IPS DF 19.7 (cell line): ENCODE data around the gene SLC4A4.

Experiments
- DNase-seq: peaks from one replicate; pipeline ENCODE4 v3.0.0-alpha.2; 2013; ENCODE audit warnings: low read depth, low spot score

SLC4A4 gene

DNA sequence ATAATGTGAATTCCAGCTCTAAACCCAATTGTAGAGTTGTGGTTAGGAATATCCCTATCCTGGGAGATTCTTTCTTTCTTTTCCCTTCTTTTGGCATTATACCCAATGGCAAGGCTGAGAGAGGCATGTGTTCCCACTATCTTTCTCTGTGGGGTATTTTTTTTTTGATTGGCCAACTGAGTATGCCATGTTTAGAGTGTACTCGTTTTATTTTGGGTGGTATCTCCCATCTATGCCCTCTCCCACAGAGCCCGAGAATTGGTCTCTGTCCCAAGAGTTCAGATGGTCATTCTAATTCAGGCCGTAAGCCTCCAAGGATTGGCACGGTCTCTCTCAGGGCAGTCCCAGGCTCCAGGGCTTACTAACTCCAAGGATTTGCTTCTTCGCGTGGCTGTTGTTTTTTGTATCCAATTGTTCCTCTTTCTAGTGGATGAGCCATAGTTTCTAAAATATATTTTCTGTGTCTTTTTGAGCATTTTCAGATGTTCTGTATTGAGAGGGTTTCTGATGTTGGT, 198.8 kb downstream of the SLC4A4 start:
- DNase-seq, result no peak

DNA sequence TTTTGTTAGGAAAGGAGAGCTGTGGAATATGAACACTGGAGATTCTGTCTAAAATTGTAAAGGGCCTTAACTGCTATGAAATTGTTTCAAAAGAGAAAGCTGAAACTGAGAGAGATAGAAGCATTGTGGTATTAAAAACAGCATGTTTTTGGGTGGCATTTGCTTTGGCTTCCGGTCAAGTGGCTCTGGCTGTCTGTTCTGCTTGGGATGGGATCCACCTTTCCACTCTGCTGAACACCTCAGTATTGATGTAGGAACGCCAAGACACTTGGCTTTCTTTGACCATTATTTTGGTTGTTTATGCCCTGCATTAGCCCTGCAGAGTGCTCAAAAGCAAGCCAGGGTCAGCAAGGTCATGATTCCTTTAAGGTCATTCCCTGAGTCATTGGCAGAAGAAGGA, 199.7 kb downstream of the SLC4A4 start:
- DNase-seq, result no peak

GRCh38 chr4:71540749-71541269, 202.0 kb downstream of the SLC4A4 start:
- no peak for DNase-seq

DNA sequence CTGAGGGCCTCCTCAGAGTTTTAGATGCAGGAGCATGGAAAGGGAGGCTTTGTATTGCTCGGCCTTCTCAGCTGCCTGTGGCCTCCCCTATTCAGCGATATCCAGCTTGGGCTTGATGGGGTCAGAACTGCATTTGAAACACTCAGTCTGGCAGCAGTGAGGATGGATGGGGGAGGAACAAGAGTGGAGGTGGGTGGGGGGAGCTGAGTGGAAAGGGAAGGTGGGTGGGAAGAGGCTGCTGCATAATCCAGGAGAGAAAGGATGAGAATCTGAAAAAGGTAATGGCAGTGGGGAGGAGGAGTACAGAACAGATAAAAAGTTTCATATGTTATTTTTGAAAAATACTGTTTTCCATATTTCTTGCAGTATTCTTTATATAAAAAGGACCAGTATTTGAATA, 202.7 kb downstream of the SLC4A4 start:
- no peak for DNase-seq

DNA sequence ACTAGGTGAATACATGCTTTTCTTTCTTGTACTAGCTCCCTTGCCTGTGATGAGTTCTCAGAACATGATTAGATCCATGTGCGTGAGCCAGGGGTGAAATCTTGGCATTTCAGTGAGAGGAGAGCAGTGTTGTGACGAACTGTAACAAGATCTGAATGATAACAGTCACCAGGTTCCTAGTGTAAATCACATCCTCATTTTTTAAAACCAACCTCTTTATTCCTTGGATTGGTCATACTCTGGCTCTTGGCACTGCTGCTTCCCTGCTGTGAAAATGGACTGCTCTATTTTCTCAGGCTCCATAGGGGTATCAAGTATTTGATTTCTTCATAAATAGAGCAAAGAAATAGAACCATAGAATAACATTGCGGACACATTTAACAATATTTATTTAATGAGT, 206.3 kb downstream of the SLC4A4 start:
- no peak for DNase-seq

- no peak for DNase-seq
Measured at GRCh38 chr4:71549516-71550160, 210.8 kb downstream of the SLC4A4 start.

- DNase-seq, result no peak
Measured at GRCh38 chr4:71550220-71551165, 211.7 kb downstream of the SLC4A4 start.

- DNase-seq, result no peak
Measured at GRCh38 chr4:71553605-71554004, 214.8 kb downstream of the SLC4A4 start.

- DNase-seq, result no peak
Measured at GRCh38 chr4:71554025-71554424, 215.2 kb downstream of the SLC4A4 start.

DNA sequence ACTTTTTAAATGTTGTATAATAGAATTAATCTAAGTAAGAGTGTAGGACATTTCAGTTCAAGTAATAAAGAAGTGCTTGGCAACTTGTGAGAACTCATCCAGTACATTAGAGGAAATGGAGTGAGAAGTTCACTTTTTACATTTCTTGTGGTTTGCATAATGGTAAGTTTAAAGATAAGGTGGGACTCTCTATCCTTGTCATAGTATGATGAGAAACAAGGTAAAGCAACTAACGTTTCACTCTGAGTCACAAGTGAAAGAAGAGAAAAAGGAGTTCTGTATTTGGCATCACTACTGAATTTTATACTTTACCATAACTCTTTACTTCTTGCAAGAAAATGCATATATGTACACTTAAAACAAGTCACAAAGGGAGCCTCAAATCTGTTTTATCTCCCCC, 219.4 kb downstream of the SLC4A4 start:
- no peak for DNase-seq

DNA sequence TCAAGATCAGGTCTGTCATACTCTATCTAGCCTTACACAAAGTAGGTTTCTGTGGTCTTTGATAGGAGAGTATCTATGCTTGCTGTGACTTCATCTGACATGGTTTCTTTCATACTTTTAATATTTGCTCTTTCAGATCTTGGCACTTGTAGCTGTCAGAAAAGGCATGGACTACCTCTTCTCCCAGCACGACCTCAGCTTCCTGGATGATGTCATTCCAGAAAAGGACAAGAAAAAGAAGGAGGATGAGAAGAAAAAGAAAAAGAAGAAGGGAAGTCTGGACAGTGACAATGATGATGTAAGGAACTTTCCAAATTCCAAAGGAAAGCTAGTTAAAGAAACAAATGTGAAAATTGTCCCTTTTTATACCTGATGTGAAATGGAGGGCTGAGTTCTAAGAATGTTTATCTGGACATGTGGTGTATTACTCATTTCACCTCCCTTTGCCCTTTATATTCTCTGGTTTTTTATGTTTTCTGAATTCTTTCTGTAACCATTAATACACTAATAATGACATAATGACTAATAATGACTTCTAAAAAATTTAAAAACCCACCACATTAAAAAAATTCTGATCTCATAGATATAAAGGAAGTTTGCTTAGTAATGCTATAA, 221.2 kb downstream of the SLC4A4 start:
- DNase-seq, result no peak

DNA sequence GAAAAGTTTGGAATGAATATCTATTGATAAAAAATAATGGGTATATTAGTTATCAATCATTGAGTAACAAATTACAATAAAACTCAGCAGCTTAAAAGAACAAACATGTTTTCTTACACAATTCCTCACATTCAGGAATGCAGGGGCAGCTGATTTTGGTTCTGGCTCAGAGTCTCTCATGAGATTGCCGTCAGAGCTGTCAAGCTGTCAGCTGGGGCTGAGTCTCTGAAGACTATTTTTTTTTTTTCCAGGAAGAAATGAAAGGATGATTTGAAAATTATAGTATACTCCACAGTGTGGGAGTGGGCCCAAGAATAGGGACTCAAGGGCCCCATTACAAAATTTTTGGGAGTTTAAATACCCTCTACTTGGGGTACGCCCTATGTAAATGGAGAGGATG, 226.0 kb downstream of the SLC4A4 start:
- DNase-seq, result no peak

DNA sequence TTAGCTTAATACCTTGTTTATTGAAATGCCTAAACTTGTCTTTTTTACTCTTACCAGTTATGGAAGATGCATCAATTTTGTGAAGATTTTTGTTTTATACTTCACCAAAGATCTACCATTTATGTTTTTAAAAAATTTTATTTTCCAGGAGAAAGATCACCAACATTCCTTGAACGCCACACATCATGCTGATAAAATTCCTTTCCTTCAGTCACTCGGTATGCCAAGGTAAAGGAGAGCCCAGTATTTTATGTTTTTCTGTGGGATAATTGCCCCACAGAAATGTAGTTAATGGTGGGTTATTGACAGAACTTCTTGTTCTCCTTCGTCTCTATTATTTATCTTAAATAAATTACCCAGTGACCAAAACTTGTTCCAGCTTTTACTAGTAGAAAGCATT, 228.0 kb downstream of the SLC4A4 start:
- DNase-seq, result no peak

DNA sequence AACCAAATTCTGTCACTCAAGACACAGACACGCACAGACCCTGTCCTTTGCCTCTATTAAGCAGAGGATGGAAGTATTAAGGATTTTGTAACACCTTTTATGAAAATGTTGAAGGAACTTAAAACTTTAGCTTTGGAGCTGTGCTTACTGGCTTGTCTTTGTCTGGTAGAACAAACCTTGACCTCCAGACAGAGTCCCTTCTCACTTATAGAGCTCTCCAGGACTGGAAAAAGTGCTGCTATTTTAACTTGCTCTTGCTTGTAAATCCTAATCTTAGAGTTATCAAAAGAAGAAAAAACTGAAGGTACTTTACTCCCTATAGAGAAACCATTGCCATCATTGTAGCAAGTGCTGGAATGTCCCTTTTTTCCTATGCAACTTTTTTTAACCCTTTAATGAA, 229.3 kb downstream of the SLC4A4 start:
- DNase-seq, result no peak

- DNase-seq, result no peak
Measured at GRCh38 chr4:71570492-71570891, 231.7 kb downstream of the SLC4A4 start.

GRCh38 chr4:71571346-71571745, 232.5 kb downstream of the SLC4A4 start:
- DNase-seq, result no peak

DNA sequence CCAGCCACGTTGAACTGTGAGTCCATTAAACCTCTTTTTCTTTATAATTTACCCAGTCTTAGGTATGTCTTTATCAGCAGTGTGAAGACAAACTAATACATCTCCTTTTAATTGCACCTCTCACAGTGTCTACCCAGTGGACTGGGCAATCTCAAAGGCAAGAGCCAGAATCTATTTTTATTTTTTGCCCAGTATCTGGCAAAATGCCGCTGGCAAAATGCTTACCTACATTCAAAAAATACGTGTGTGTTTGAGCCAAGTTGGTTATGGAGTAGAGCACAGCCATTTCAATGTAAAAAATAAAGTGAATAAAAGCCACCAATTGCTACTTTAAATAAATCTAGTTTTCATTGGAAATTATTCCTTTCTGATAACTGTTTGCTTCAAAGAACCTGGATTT, 245.2 kb downstream of the SLC4A4 start:
- no peak for DNase-seq

GRCh38 chr4:71584585-71584984, 245.8 kb downstream of the SLC4A4 start:
- DNase-seq, result no peak

- no peak for DNase-seq
Measured at GRCh38 chr4:71586087-71586763, 247.4 kb downstream of the SLC4A4 start.

GRCh38 chr4:71587995-71588394, 249.2 kb downstream of the SLC4A4 start:
- no peak for DNase-seq

DNA sequence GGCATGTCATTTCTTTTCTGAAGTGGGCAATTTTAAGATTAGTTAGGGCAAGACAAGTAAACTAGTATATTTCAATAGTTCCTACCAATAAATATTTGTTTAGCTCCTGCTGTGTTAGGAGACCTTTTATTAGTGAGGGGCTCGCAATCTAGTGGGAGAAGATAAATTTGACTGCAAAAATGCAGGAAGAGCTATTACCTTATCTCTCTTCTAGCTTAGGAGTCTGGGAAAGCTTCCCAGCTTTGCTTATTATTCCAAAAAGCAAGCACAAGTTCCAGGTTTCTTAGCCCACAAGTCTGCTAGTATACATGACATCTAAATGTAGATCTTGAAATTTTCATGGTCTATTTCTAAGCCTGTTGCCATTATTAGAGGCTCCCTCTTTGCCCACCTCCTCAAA, 254.0 kb downstream of the SLC4A4 start:
- DNase-seq, result no peak

GRCh38 chr4:71593311-71593710, 254.5 kb downstream of the SLC4A4 start:
- peak; percentile 85 for DNase-seq
